ENCODE data around the gene RNU2-63P.

GRCh38 chr2:88027697-88028389, 11.5 kb upstream of the RNU2-63P start:
- TF ChIP-seq CTCF (conservative IDR thresholded peaks at IDR 0.05; ENCODE audit: low read length): no peak
- no peak for TF ChIP-seq EZH2phosphoT487 (IDR thresholded peaks at IDR 0.05; ENCODE audit: borderline replicate concordance, low read depth, low read length)
